Tongue (tissue), 2 donors: ENCODE measurements around the gene MXRA8. TPM values are rescaled to one million over a fixed set of nuclear protein-coding genes. Genes with fewer than 3 reads are reported as not detected.
A peak's percentile ranks its signal among the peaks of the same experiment; 100 is the strongest.

Source experiments
- DNase-seq: peaks from one replicate; pipeline ENCODE4 v3.0.0-alpha.2; 2015
- total RNA-seq: library from RNA; depleted of rRNA; stranded (reverse); fragments of >200 nt; gene quantifications from one replicate; pipeline ENCODE4 v1.2.3, GENCODE V29; 2014

Gene MXRA8
- total RNA-seq, 1 donor from 2014 or later, result 95.3 TPM

GRCh38 chr1:1349256-1350012 is 8.9 kb downstream of the MXRA8 start, which contains the start of gene DVL1:
DVL1 (minus strand) TSS chr1:1349418; CDS start chr1:1349065, 353 bp downstream.
- peak; percentile 84 for DNase-seq

- DNase-seq, result no peak
Measured at GRCh38 chr1:1348420-1349255, 9.7 kb downstream of the MXRA8 start.

GRCh38 chr1:1347663-1348419 is 10.5 kb downstream of the MXRA8 start:
- no peak for DNase-seq

GRCh38 chr1:1347026-1347595 is 11.2 kb downstream of the MXRA8 start:
- DNase-seq, result no peak

- DNase-seq, result no peak
Measured at GRCh38 chr1:1346501-1346890, 11.9 kb downstream of the MXRA8 start.

- DNase-seq, result no peak
Measured at GRCh38 chr1:1345860-1346500, 12.4 kb downstream of the MXRA8 start.

GRCh38 chr1:1345384-1345783 is 13.0 kb downstream of the MXRA8 start:
- DNase-seq, result no peak

GRCh38 chr1:1344655-1345361 is 13.5 kb downstream of the MXRA8 start:
- no peak for DNase-seq

GRCh38 chr1:1343811-1344421 is 14.4 kb downstream of the MXRA8 start:
- no peak for DNase-seq

GRCh38 chr1:1342584-1343115 is 15.7 kb downstream of the MXRA8 start:
- DNase-seq, result no peak

- DNase-seq, result no peak
Measured at GRCh38 chr1:1342061-1342562, 16.2 kb downstream of the MXRA8 start.

GRCh38 chr1:1341549-1342021 is 16.8 kb downstream of the MXRA8 start:
- DNase-seq, result no peak

GRCh38 chr1:1340791-1341548 is 17.4 kb downstream of the MXRA8 start:
- no peak for DNase-seq

- DNase-seq, result no peak
Measured at GRCh38 chr1:1340185-1340584, 18.2 kb downstream of the MXRA8 start.

GRCh38 chr1:1338278-1338677 is 20.1 kb downstream of the MXRA8 start:
- no peak for DNase-seq

- DNase-seq, result no peak
Measured at GRCh38 chr1:1337793-1338147, 20.6 kb downstream of the MXRA8 start.

- no peak for DNase-seq
Measured at GRCh38 chr1:1336931-1337792, 21.2 kb downstream of the MXRA8 start.

GRCh38 chr1:1336446-1336845 is 21.9 kb downstream of the MXRA8 start:
- DNase-seq, result no peak
